Activated gamma-delta T cell treated with Interleukin-2 at 50 U/mL for 16 hours (primary cell): Measurements from ENCODE around the gene RFC2.
"Not testable (repeated sequence)": the region's sequence is repeated elsewhere in the genome, so short reads cannot be mapped to it uniquely, and the experiment has no call there.

ENCODE experiments used
- DNase-seq: peaks from one replicate; pipeline ENCODE4 v3.0.0-alpha.2; 2020

RFC2 gene

GRCh38 chr7:74216361-74216761 is 37.8 kb downstream of the RFC2 start:
- DNase-seq, result no peak

GRCh38 chr7:74215921-74216320 is 38.3 kb downstream of the RFC2 start:
- no peak for DNase-seq

GRCh38 chr7:74214816-74215630 is 39.2 kb downstream of the RFC2 start:
- DNase-seq, result no peak

- DNase-seq, result no peak
These were observed 41.5 kb downstream of the RFC2 start for GRCh38 chr7:74212661-74213060.

- DNase-seq, result not testable (repeated sequence)
These were observed 46.0 kb downstream of the RFC2 start for GRCh38 chr7:74208241-74208640.

GRCh38 chr7:74207586-74207985 is 46.6 kb downstream of the RFC2 start:
- DNase-seq, result no peak

- peak; percentile 83 for DNase-seq
These were observed 47.5 kb downstream of the RFC2 start for GRCh38 chr7:74206589-74207120.

GRCh38 chr7:74206052-74206451 is 48.1 kb downstream of the RFC2 start:
- DNase-seq, result not testable (repeated sequence)

- no peak for DNase-seq
These were observed 50.1 kb downstream of the RFC2 start for GRCh38 chr7:74203956-74204618.

GRCh38 chr7:74202841-74203556 is 51.2 kb downstream of the RFC2 start:
- no peak for DNase-seq

- DNase-seq, result no peak
These were observed 54.4 kb downstream of the RFC2 start for GRCh38 chr7:74199551-74200355.

- no peak for DNase-seq
These were observed 56.6 kb downstream of the RFC2 start for GRCh38 chr7:74197449-74198124.

- not testable (repeated sequence) for DNase-seq
These were observed 58.1 kb downstream of the RFC2 start for GRCh38 chr7:74195968-74196654.

GRCh38 chr7:74195139-74195860 is 58.9 kb downstream of the RFC2 start:
- peak; percentile 24 for DNase-seq

GRCh38 chr7:74194686-74195085 is 59.5 kb downstream of the RFC2 start:
- DNase-seq, result no peak

- no peak for DNase-seq
These were observed 60.3 kb downstream of the RFC2 start for GRCh38 chr7:74193913-74194312.

GRCh38 chr7:74193054-74193453 is 61.1 kb downstream of the RFC2 start:
- DNase-seq, result no peak

- DNase-seq, result no peak
These were observed 63.0 kb downstream of the RFC2 start for GRCh38 chr7:74191231-74191630.

- no peak for DNase-seq
These were observed 63.9 kb downstream of the RFC2 start for GRCh38 chr7:74190259-74190658.

GRCh38 chr7:74187915-74188675 is 66.1 kb downstream of the RFC2 start:
- no peak for DNase-seq
